B cell (primary cell): ENCODE measurements around the gene EXD3.

Experiments used
- EZH2 ChIP-seq: IDR thresholded peaks from 2 replicates; pipeline ENCODE4 v1.6.1; 2012; ENCODE audit warnings: borderline replicate concordance, low read depth, mild to moderate bottlenecking, moderate library complexity, low read length; ENCODE audit not compliant: insufficient read depth, poor library complexity, severe bottlenecking
- TF ChIP-seq, protein P1 (sequence below): fragments of 200-600 bp; IDR thresholded peaks from one replicate; pipeline ENCODE4 v1.8.0; 2022; ENCODE audit warnings: antibody characterized with exemption, mild to moderate bottlenecking

DNA sequence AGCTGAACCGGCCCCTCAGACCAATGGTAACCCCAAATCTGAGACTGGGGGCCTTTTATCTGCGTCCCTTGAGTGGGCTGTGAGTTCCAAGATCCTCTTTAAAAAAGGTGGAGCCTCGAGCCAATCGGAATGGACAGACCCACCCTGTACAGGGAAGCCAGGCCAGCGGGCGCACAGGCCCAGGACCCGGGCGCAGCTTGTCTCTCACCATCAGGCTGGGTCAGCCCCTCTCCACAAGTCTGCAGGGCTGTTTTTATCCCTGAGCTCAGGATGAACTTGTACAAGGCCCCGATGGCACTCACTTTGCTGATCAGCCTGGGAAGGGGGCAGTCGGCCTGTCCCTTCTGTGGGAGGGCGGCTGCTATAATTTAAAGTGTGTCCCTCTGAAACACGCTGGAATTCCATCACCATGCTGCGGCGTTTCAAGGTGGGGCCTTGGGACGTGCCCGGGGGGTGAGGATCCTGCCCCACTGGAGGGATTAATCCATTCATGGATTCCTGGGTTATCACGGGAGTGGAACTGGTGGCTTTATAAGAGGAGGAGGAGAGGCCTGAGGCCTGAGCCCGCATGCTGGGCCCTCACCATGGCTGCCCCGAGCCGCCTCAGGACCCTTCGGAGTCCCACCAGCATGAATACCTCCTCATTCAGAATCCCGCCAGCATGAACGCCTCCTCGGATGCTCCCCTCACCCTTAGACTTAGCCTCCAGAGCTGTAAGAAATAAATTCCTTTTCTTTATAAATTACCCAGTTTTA is 14.1 kb downstream of the EXD3 start:
- no peak for TF ChIP-seq EZH2
- TF ChIP-seq, protein P1, sequence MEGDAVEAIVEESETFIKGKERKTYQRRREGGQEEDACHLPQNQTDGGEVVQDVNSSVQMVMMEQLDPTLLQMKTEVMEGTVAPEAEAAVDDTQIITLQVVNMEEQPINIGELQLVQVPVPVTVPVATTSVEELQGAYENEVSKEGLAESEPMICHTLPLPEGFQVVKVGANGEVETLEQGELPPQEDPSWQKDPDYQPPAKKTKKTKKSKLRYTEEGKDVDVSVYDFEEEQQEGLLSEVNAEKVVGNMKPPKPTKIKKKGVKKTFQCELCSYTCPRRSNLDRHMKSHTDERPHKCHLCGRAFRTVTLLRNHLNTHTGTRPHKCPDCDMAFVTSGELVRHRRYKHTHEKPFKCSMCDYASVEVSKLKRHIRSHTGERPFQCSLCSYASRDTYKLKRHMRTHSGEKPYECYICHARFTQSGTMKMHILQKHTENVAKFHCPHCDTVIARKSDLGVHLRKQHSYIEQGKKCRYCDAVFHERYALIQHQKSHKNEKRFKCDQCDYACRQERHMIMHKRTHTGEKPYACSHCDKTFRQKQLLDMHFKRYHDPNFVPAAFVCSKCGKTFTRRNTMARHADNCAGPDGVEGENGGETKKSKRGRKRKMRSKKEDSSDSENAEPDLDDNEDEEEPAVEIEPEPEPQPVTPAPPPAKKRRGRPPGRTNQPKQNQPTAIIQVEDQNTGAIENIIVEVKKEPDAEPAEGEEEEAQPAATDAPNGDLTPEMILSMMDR = no peak
